LNCaP clone FGC (cell line): ENCODE data around the gene ROBO4.

ENCODE experiments used
- DNase-seq: peaks from one replicate; pipeline ENCODE4 v3.0.0-alpha.2; 2011; ENCODE audit warnings: low read depth
- H3K4me3 ChIP-seq: 2 replicates; pipeline ENCODE4 v1.5.1; 2011; ENCODE audit warnings: mild to moderate bottlenecking, low read depth, low read length, control low read depth
- TF ChIP-seq, protein P1 (sequence below): IDR thresholded peaks from 2 replicates; pipeline ENCODE4 v1.5.1; 2012; ENCODE audit warnings: mild to moderate bottlenecking; ENCODE audit not compliant: control insufficient read depth, insufficient read depth; ENCODE audit errors: extremely low read depth

ROBO4 gene

DNA sequence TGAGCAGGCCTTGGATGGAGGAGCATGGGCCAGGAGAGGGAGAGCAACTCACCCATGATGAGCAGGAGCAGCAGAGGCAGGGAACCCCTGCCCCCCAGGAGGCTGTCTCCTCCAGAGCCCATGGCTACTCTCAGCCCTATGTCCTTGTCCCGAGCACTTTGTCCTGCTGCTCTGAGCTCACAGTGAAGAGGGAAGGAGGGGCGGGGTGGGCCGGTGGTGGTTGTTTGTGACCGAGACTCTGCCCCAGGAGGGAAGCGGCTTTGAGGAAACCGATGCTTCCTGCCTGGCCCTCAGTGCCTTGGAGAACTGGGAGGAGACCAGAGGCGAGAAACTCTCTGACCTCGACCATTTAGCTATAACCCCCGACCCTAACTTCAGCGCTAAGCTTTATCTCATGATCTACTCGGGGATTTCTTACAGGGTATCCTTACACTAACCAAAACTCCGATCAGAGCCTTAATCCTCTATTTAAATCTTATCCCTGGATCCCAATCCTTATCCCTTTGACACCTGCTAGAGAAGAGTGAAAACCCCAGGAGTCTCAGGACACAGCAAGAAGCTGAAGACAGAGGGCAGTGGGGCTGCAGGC lies at the start of gene ROBO4:
TSS of gene ROBO4 (minus strand) at position 192 of the 589 bp plus-strand sequence. CDS start at position 122, 70 bp downstream.
- TF ChIP-seq, protein P1, sequence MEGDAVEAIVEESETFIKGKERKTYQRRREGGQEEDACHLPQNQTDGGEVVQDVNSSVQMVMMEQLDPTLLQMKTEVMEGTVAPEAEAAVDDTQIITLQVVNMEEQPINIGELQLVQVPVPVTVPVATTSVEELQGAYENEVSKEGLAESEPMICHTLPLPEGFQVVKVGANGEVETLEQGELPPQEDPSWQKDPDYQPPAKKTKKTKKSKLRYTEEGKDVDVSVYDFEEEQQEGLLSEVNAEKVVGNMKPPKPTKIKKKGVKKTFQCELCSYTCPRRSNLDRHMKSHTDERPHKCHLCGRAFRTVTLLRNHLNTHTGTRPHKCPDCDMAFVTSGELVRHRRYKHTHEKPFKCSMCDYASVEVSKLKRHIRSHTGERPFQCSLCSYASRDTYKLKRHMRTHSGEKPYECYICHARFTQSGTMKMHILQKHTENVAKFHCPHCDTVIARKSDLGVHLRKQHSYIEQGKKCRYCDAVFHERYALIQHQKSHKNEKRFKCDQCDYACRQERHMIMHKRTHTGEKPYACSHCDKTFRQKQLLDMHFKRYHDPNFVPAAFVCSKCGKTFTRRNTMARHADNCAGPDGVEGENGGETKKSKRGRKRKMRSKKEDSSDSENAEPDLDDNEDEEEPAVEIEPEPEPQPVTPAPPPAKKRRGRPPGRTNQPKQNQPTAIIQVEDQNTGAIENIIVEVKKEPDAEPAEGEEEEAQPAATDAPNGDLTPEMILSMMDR: no peak
- DNase-seq: no peak
- no peak within 1 kb of the TSS for H3K4me3 ChIP-seq

DNA sequence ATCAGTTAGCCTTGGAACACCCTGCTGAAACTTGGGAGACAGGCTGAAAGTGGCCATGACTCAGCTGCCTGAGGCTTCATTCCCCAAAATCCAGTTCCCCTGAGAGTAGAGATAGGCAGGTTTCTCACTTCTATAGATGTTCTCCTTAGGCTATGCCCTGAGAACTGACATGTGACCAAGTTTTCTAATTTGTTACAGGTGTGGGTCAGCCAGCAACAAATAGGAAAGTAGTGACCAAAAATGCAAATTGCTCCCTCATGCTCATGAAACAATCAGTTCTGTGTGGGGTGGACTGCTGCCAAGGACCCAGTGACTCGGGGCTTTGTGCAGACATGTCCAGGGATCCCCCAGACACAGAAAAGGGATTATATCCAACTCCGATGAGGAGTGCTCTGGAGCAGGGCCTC lies 49.1 kb upstream of the ROBO4 start:
- H3K4me3 ChIP-seq: no peak overlapping the region
- TF ChIP-seq, protein P1: no peak
- no peak for DNase-seq

DNA sequence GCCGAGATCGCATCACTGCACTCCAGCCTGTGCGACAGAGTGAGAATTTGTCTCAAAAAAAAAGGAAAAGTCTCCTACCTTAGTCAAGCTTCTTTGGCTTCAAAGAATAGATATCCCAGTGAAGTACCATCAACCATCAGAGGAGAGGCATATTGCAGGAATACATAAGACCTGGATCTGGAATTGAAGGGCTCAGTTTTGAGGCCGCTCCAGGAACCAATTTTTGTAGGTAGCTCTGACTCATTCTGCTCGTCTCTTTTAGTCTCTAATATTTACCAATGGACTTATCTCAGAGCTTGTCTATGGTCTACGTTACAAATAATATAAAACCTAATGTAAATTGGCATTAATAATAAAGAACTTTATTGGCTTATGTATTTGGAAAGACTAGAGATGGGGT lies 48.2 kb upstream of the ROBO4 start:
- TF ChIP-seq, protein P1: no peak
- H3K4me3 ChIP-seq: no peak overlapping the region
- peak; percentile 66 for DNase-seq

DNA sequence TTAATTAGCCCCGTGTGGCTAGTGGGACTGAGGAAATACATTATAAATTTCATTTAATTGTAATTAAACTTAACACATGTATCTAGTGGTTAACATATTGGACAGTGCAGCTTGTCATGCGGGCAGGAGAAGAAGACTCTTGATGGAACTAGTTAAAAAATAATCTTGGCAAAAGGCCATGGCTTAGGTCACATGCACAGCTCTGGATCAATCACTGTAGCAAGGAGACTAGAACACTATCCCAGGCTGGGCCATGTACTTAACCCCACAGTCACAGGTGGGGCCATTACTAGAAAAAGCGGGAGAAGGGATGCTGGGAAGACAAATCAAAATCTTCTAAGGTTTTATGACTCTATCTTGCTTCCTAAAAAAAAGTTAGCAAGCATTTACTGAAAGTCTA lies 46.9 kb upstream of the ROBO4 start:
- TF ChIP-seq, protein P1: no peak
- DNase-seq: no peak
- no peak overlapping the region for H3K4me3 ChIP-seq

DNA sequence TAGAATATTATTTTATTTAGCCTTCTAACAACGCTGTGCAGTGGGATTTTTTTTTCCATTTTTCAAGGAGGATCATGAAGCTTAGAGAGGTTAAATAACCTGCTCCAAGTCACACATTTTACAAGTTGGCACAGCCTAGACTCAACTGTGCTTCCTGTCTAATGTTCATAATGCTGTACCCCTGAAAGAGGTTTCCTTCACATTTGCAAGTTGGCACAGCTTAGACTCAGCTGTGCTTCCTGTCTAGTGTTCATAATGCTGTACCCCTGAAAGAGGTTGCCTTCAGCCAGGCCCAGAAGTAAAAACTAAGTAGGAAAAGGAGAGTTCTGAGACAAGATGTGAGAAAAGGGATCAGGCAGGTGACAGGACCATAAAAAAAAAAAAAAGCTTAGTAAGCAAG lies 46.1 kb upstream of the ROBO4 start:
- no peak overlapping the region for H3K4me3 ChIP-seq
- TF ChIP-seq, protein P1: no peak
- no peak for DNase-seq

DNA sequence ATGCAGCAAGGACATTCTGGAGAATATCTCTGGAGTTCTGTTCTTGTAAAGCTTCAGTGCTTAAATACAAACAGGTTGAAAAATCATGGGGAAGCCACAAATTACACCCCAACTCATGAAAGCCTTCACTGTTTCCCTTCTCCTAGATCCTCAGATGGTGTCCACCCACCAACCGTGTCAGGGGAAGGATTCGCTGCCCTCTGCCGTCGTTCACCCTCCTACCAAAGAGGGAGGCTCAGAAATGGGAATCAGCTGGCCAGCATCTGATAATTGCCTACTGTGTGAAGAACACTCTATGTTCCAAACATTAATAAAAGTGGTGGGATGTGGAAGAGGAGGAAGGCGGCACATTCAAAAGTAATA lies 45.6 kb upstream of the ROBO4 start:
- TF ChIP-seq, protein P1: no peak
- no peak overlapping the region for H3K4me3 ChIP-seq
- no peak for DNase-seq
